Adrenal gland (tissue), 12 donors: Measurements from ENCODE around the gene FAM13B. TPM values are rescaled to one million over a fixed set of nuclear protein-coding genes. Genes with fewer than 3 reads are reported as not detected.

Source experiments
- DNase-seq, 7 donors: peaks; one replicate each; pipeline ENCODE4 v3.0.0-alpha.2; 2019 to 2020
- H3K27ac ChIP-seq, 5 donors: fragments of 200-600 bp; sonication (generic) in 4 of 5; 1 replicate in 3 of 5; 2 replicates in 2 of 5; pipeline versions ENCODE4 v1.5.1 to v1.8.0; 2016 to 2020; ENCODE audit warnings: mild to moderate bottlenecking in 1 of 5
- H3K27me3 ChIP-seq: fragments of 200-600 bp; 2 replicates; pipeline ENCODE4 v1.8.0; 2021
- H3K36me3 ChIP-seq, 2 donors: fragments of 200-600 bp; replicated peaks in 1 of 2; 1 replicate in 1 of 2; 2 replicates in 1 of 2; pipeline versions ENCODE4 v1.5.1 to v1.8.0; 2018 to 2022
- H3K4me1 ChIP-seq, 2 donors: fragments of 200-600 bp; replicated peaks in 1 of 2; 1 replicate in 1 of 2; 2 replicates in 1 of 2; pipeline versions ENCODE4 v1.5.1 to v1.8.0; 2018 to 2021
- H3K4me3 ChIP-seq, 4 donors: fragments of 200-600 bp; sonication (generic) in 3 of 4; one replicate each; pipeline ENCODE4 v1.5.1; 2016 to 2018
- H3K9me3 ChIP-seq, 3 donors: fragments of 200-600 bp; sonication (generic) in 1 of 3; replicated peaks in 1 of 3; 1 replicate in 2 of 3; 2 replicates in 1 of 3; pipeline versions ENCODE4 v1.5.1 to v1.8.0; 2016 to 2021
- POLR2A ChIP-seq, 2 donors: fragments of 450-650 bp; IDR thresholded peaks; one replicate each; pipeline ENCODE4 v1.6.1; 2017; ENCODE audit warnings: antibody characterized with exemption in 2 of 2, mild to moderate bottlenecking in 2 of 2, moderate library complexity in 1 of 2
- WGBS, 4 donors: extraction: QIAGEN DNeasy Blood & Tissue Kit in 2 of 4; methylation state at CpG; one replicate each; pipeline versions ENCODE4 v1.1.5 to v1.1.7; 2013 to 2017; 5-methylcytosine and 5-hydroxymethylcytosine counted together
- intact Hi-C, 2 donors: fragments of 100-400 bp; cut with DNase I; formaldehyde crosslinking; loops; one replicate each; pipeline versions ENCODE4 v1.14.1 to v1.15.0; 2022 to 2023
- polyA plus RNA-seq, 3 donors: library from polyadenylated mRNA; stranded (reverse); fragments of 200-250 nt in 2 of 3; fragments of 350-450 nt in 1 of 3; fragmentation: Illumina TruSeq in 1 of 3; extraction: RNeasy Lipid Tissue Mini Kit (QIAGEN cat#74804) in 1 of 3; gene quantifications; one replicate each; pipeline ENCODE4 v1.2.3, GENCODE V29; 2013 to 2014
- total RNA-seq, 9 donors: library from RNA; depleted of rRNA in 4 of 9; stranded (reverse); fragments of >200 nt in 4 of 9; fragments of 120-200 nt in 1 of 9; fragmentation: NEBNext Ultra II Directional in 1 of 9; extraction: Animal tissue kit (Norgen Biotek cat#: 25700) in 1 of 9; gene quantifications; one replicate each; pipeline versions ENCODE4 v1.1.0 to v1.2.4, GENCODE V29; 2013 to 2023
- TF ChIP-seq, protein P1 (sequence below), 6 experiments: fragments of 450-650 bp in 4 of 6; fragments of 200-600 bp in 2 of 6; sonication (generic) in 1 of 6; IDR thresholded peaks; 1 replicate in 5 of 6; 2 replicates in 1 of 6; pipeline versions ENCODE4 v1.5.1 to v1.8.0; 2016 to 2021; ENCODE audit warnings: antibody characterized with exemption in 6 of 6, mild to moderate bottlenecking in 2 of 6, moderate library complexity in 1 of 6
- donor health status: healthy with polysubstance abuse.
- donor health status: Bipolar disorder and iron deficiency.
- donor health status: DM: yes; HTN: yes; CAD: no.
- donor health status: DM: no; HTN: no; CAD: no.
- donor health status: DM: no; HTN: no; CAD: no.
- donor health status: DM: yes; HTN: yes; CAD: no.

FAM13B gene
- total and polyA plus RNA-seq, 12 donors, result 26.5 to 208 (median 58.5) TPM

DNA sequence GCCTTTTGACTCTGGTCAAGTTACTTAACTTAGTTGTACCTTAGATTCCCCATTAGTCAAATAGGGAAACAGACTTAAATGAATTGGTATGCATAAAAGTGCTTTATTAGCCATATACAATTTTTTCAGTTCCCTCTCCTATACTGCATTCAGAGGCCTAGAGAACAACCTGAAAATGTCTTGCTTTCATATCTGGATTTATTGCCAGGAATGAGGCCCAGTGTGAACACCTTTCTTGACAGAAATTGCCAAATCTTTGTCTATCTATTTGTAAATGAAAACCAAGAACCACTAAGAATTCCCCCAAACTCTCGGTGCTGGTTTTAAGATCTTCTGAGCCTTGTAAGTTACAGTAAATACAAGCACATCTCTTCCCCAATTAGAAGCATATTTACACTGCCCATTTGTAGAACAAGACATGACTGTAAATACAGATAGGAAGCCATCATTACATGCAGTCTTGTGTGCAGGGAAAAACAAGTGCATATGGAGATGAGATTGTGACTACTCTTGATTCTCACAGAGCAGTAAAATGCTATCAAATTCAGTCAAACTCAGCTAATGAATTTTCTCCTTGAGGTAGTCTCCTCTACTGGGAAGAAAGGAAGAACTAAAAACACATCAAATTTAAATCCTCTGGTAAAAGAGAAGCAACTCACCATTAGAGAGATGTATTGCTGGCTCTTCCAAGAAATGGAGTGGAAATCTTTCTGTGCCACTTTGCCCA is 5.2 kb upstream of the FAM13B start:
- intact Hi-C loops, result loop anchor here in 1 of 2 donors (2.0 to 10.0 kb wide), 2 partner anchors 31 to 97 kb away; partner anchors contain the start of gene NME5
- no peaks in the 10 kb centered on the region for H3K9me3 ChIP-seq
- no peaks in the 10 kb centered on the region for H3K27me3 ChIP-seq
- no peak for DNase-seq
- H3K36me3 ChIP-seq, result no peaks in the 10 kb centered on the region
- TF ChIP-seq, protein P1, sequence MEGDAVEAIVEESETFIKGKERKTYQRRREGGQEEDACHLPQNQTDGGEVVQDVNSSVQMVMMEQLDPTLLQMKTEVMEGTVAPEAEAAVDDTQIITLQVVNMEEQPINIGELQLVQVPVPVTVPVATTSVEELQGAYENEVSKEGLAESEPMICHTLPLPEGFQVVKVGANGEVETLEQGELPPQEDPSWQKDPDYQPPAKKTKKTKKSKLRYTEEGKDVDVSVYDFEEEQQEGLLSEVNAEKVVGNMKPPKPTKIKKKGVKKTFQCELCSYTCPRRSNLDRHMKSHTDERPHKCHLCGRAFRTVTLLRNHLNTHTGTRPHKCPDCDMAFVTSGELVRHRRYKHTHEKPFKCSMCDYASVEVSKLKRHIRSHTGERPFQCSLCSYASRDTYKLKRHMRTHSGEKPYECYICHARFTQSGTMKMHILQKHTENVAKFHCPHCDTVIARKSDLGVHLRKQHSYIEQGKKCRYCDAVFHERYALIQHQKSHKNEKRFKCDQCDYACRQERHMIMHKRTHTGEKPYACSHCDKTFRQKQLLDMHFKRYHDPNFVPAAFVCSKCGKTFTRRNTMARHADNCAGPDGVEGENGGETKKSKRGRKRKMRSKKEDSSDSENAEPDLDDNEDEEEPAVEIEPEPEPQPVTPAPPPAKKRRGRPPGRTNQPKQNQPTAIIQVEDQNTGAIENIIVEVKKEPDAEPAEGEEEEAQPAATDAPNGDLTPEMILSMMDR (IDR thresholded peaks at IDR 0.05), result no peak
- H3K4me3 ChIP-seq, result no peak overlapping the region
- peaks cover 4 to 28% of the 10 kb centered on the region in 2 donors for H3K4me1 ChIP-seq
- WGBS, 4 donors, result 92 to 100% (median 94%) methylated on average over 1 of the region's 1 CpG
- peak overlapping the region in 2 of 5 donors; percentile 30 to 46 for H3K27ac ChIP-seq

DNA sequence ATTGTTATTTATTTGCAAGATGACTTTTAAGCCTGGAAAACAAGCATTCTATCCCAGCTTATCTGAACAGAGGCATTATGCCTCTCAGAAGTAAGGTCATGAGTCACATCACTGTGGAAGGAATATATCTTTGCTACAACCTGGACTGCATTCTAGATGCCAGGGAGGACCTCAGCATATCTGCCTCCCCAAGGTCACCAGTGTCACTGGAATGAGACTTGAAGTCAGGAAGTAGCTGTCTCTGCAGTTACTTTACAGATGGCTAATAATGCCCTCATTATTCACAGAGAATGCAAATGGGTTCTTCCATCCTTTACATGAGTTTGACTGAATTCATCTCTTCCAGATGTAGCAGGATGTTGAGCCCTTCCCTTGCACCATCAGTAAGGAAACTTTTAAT is 4.4 kb upstream of the FAM13B start:
- H3K9me3 ChIP-seq, result no peaks in the 10 kb centered on the region
- H3K27ac ChIP-seq, result peak overlapping the region in 3 of 5 donors; percentile 30 to 53 (median 46)
- H3K4me3 ChIP-seq, result no peak overlapping the region
- no peaks in the 10 kb centered on the region for H3K27me3 ChIP-seq
- intact Hi-C loops, result loop anchor here in 1 of 2 donors (2.0 to 10.0 kb wide), 2 partner anchors 32 to 98 kb away; partner anchors contain the start of gene NME5
- DNase-seq, result peak in 5 of 7 donors; percentile 48 to 65 (median 52)
- H3K36me3 ChIP-seq, result no peaks in the 10 kb centered on the region
- peaks cover 4 to 28% of the 10 kb centered on the region in 2 donors for H3K4me1 ChIP-seq
- no peak for TF ChIP-seq POLR2A (IDR thresholded peaks at IDR 0.05)
- TF ChIP-seq, protein P1 (IDR thresholded peaks at IDR 0.05), result no peak

DNA sequence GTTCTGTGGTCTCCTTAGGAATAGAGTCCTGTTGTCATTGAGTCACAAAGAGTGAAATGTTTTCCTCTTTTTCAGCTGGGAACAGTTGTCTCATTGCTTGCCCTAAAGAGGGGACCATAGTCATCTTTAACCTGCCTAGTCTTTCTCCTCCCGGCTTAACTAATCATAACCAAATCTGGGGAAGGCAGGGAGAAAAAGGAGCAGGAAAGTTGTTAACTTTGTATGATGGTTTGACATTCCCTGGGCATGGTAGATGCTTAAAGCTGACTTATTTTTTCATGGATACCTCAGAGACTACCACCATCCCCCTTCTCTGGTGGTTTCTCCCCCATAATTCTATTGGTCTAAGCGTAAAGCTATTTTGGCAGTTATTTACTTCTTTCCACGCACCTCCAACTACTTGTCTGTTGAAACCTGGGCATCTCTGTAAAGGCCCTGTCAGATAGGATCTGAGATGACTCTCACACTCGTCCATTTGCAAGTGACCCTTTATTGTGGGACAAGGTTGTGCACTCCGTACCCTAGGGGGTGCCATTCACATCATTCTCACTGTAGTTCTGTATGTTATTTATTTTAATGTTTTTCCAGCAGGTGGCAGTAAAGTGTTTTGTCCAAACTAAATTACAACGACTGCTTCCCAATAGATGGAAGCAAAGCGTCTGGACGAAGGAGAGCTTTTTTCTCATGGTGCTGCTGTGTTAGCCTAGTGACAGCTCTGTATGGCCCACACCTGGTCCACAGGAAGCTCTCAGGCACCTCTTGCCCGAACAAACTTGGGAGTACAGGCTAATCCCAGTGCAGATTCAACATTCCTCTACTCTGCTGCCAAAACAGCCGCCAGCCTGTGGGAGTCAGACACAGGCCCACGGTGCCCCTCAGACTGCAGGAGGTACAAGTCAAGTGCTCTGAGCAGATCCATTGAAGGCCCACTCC is 3.0 kb upstream of the FAM13B start:
- intact Hi-C loops, result loop anchor here in 1 of 2 donors (2.0 to 10.0 kb wide), 2 partner anchors 33 to 99 kb away; partner anchors contain the start of gene NME5
- 36 to 39% (median 38%) methylated on average over 11 of the region's 11 CpGs for WGBS, 4 donors
- Histone ChIP-seq H3K4me1 (peaks cover 11 to 37% of the 10 kb centered on the region in 2 donors), H3K27me3 (no peaks in the 10 kb centered on the region), H3K27ac (peak overlapping the region in 3 of 5 donors; percentile 48 to 53 (median 52)), H3K9me3 (no peaks in the 10 kb centered on the region), H3K36me3 (no peaks in the 10 kb centered on the region), H3K4me3 (no peak overlapping the region)
- no peak for TF ChIP-seq POLR2A (IDR thresholded peaks at IDR 0.05)
- TF ChIP-seq, protein P1 (IDR thresholded peaks at IDR 0.05), result peak; percentile 82 to 98 (median 90)
- DNase-seq, result peak; percentile 66 to 85 (median 71)

DNA sequence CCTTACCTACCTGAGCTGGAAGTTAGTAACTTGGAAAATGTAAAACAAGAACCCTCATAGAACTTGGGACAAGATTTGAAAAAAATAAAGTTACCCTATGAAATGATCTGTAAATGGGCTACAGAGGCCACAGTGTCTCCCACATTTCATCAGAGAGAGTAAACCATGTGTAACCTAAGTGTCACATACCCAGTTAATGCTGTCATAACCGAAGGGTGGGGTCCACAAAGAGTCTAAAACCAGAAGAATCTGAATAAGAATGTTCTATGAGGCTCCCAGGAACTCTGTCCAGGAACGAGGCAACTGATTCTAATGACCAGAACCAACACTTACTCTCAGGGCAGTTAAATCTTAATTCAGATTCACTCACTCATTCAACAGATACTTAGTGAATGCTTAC is 1.0 kb upstream of the FAM13B start:
- Histone ChIP-seq H3K9me3 (no peaks in the 10 kb centered on the region), H3K4me1 (peaks cover 28 to 56% of the 10 kb centered on the region in 2 donors), H3K4me3 (peak overlapping the region in 1 of 4 donors; percentile 90), H3K27me3 (no peaks in the 10 kb centered on the region), H3K36me3 (no peaks in the 10 kb centered on the region), H3K27ac (peak overlapping the region in 2 of 5 donors; percentile 98 to 100)
- TF ChIP-seq, protein P1 (IDR thresholded peaks at IDR 0.05), result no peak
- intact Hi-C loops, result loop anchor here in 1 of 2 donors (10.0 kb wide), 1 partner anchor 101 kb away; the partner anchor contains the start of gene NME5
- 78 to 94% (median 83%) methylated on average over 2 of the region's 2 CpGs for WGBS, 4 donors
- no peak for DNase-seq
